Left colon (tissue), 2 donors: ENCODE measurements around the gene ENKD1. TPM values are rescaled to one million over a fixed set of nuclear protein-coding genes. Genes with fewer than 3 reads are reported as not detected.
A peak's percentile ranks its signal among the peaks of the same experiment; 100 is the strongest.

Experiments used
- ATAC-seq: fragments of 200-7000 bp; cut with Tn5 transposase; one replicate; pipeline ENCODE4 v1.9.1; 2020; ENCODE audit warnings: mild to moderate bottlenecking, moderate library complexity
- DNase-seq, 2 donors: peaks; one replicate each; pipeline ENCODE4 v3.0.0-alpha.2; 2020
- intact Hi-C, 2 donors: fragments of 100-400 bp; cut with DNase I in 1 of 2; cut with micrococcal nuclease in 1 of 2; formaldehyde crosslinking; loops; one replicate each; pipeline versions ENCODE4 v1.11.2 to v1.14.0; 2022; cut with DNase I, micrococcal nuclease
- total RNA-seq, 2 donors: library from RNA; stranded (reverse); fragmentation: NEBNext Ultra II Directional; extraction: Animal tissue kit (Norgen Biotek cat#: 25700); gene quantifications; one replicate each; pipeline ENCODE4 v1.2.1, GENCODE V29; 2021
- donor health status: DM: no; HTN: no; CAD: no.
- donor health status: DM: yes; HTN: yes; CAD: no.

The ENKD1 gene
- total RNA-seq, 2 donors from 2014 or later = 7.4 to 9.0 TPM

GRCh38 chr16:67644038-67644437 is 22.5 kb downstream of the ENKD1 start:
- ATAC-seq (no peak), DNase-seq (no peak)
- intact Hi-C loops = no loop called here

GRCh38 chr16:67641779-67642708 is 24.5 kb downstream of the ENKD1 start:
- intact Hi-C loops = no loop called here
- DNase-seq (no peak), ATAC-seq (peak; percentile 27)

- DNase-seq (no peak), ATAC-seq (no peak)
- intact Hi-C loops = no loop called here
Observed at GRCh38 chr16:67637625-67638024, 28.9 kb downstream of the ENKD1 start.

GRCh38 chr16:67636713-67637112 is 29.8 kb downstream of the ENKD1 start:
- no peak for ATAC-seq
- DNase-seq = no peak
- intact Hi-C loops = no loop called here

- ATAC-seq = no peak
Observed at GRCh38 chr16:67632415-67633172, 34.0 kb downstream of the ENKD1 start.

GRCh38 chr16:67628216-67628615 is 38.3 kb downstream of the ENKD1 start:
- intact Hi-C loops = no loop called here
- no peak for DNase-seq
- ATAC-seq = no peak

More at GRCh38 chr16:67632415-67633172, 34.0 kb downstream of the ENKD1 start:
- intact Hi-C loops = no loop called here
- DNase-seq = no peak

GRCh38 chr16:67613808-67614207 is 52.7 kb downstream of the ENKD1 start:
- ATAC-seq = no peak
- peak in 1 of 2 donors; percentile 19 for DNase-seq
- intact Hi-C loops = no loop called here

Other genes starting within 250 kb of the ENKD1 start
- gene HSD11B2, start 235.6 kb downstream of the ENKD1 start, total RNA-seq = 1,000 to 10,000 TPM in 1 of 2 donors, 100 to 1,000 TPM in 1; 723 to 1,005 TPM
- gene ATP6V0D1, start 185.6 kb downstream of the ENKD1 start, total RNA-seq = 100 to 1,000 TPM; 226 to 297 TPM
- gene AGRP, start 183.2 kb downstream of the ENKD1 start, total RNA-seq = not detected
- 10 to 100 TPM; 14.4 to 22.4 TPM for gene RIPOR1, start 137.9 kb downstream of the ENKD1 start, total RNA-seq
- gene CTCF, start 104.2 kb downstream of the ENKD1 start, total RNA-seq = 10 to 100 TPM; 37.0 to 42.2 TPM
- 1 to 10 TPM; 2.1 to 3.7 TPM for gene CARMIL2, start 21.6 kb downstream of the ENKD1 start, total RNA-seq
- 1 to 10 TPM; 8.8 to 9.7 TPM for gene ACD, start 6.5 kb downstream of the ENKD1 start, total RNA-seq
- 1 to 10 TPM; 4.1 to 4.4 TPM for gene PARD6A, start 5.8 kb downstream of the ENKD1 start, total RNA-seq
- gene C16orf86, start 64 bp upstream of the ENKD1 start, total RNA-seq = 1 to 10 TPM in 1 of 2 donors, under 1 TPM in 1; 0.92 to 1.5 TPM
- 10 to 100 TPM; 26.8 to 28.7 TPM for gene GFOD2, start 52.6 kb upstream of the ENKD1 start, total RNA-seq
- gene RANBP10, start 139.8 kb upstream of the ENKD1 start, total RNA-seq = 10 to 100 TPM; 16.9 to 20.5 TPM
- gene TSNAXIP1, start 140.1 kb upstream of the ENKD1 start, total RNA-seq = under 1 TPM; 0.12 to 0.75 TPM
- 10 to 100 TPM; 19.3 to 23.8 TPM for gene THAP11, start 175.6 kb upstream of the ENKD1 start, total RNA-seq
- gene NUTF2, start 180.2 kb upstream of the ENKD1 start, total RNA-seq = 10 to 100 TPM; 57.1 to 59.8 TPM
- gene CENPT, start 180.9 kb upstream of the ENKD1 start, total RNA-seq = 10 to 100 TPM; 29.3 to 43.1 TPM
- 10 to 100 TPM; 54.2 to 76.8 TPM for gene EDC4, start 206.3 kb upstream of the ENKD1 start, total RNA-seq
- gene NRN1L, start 218.1 kb upstream of the ENKD1 start, total RNA-seq = under 1 TPM in 1 of 2 donors, not detected in 1; 0.67 TPM
- gene PSKH1, start 226.5 kb upstream of the ENKD1 start, total RNA-seq = 10 to 100 TPM; 31.7 to 36.6 TPM